CD4-positive, CD25-positive, alpha-beta regulatory T cell (primary cell): ENCODE results near the gene TMEM164. TPM values are rescaled to one million over a fixed set of nuclear protein-coding genes. Genes with fewer than 3 reads are reported as not detected.
A peak's percentile ranks its signal among the peaks of the same experiment; 100 is the strongest.

Source experiments
- ATAC-seq, 2 donors: fragments of 150-1000 bp; cut with Tn5 transposase; one replicate each; pipeline ENCODE4 v1.10.0; 2021; ENCODE audit warnings: low read depth in 2 of 2, moderate number of reproducible peaks in 2 of 2, moderate library complexity in 1 of 2
- DNase-seq, 3 donors: peaks; one replicate each; pipeline versions ENCODE4 v3.0.0 to v3.0.0-alpha.2; 2012 to 2022; ENCODE audit warnings: mixed read lengths in 1 of 3
- H3K27ac ChIP-seq: one replicate; pipeline ENCODE4 v1.7.0; 2013; ENCODE audit warnings: mild to moderate bottlenecking, low read length; ENCODE audit not compliant: insufficient read depth, poor library complexity, severe bottlenecking
- H3K27me3 ChIP-seq: one replicate; pipeline ENCODE4 v1.7.0; 2013; ENCODE audit warnings: low read length; ENCODE audit not compliant: control insufficient read depth, insufficient read depth
- H3K36me3 ChIP-seq: one replicate; pipeline ENCODE4 v1.7.0; 2013; ENCODE audit warnings: mild to moderate bottlenecking, low read length, moderate library complexity; ENCODE audit not compliant: control insufficient read depth, insufficient read depth
- H3K4me1 ChIP-seq: 2 replicates; pipeline ENCODE4 v1.7.0; 2013; ENCODE audit warnings: mild to moderate bottlenecking, low read length; ENCODE audit not compliant: insufficient read depth, control insufficient read depth, poor library complexity, severe bottlenecking
- H3K4me3 ChIP-seq: one replicate; pipeline ENCODE4 v1.7.0; 2013; ENCODE audit warnings: low read depth, mild to moderate bottlenecking, low read length, moderate library complexity
- H3K9me3 ChIP-seq, 2 experiments: 1 replicate in 1 of 2; 2 replicates in 1 of 2; pipeline ENCODE4 v1.7.0; 2013; ENCODE audit warnings: low read length in 2 of 2, mild to moderate bottlenecking in 1 of 2, moderate library complexity in 1 of 2; ENCODE audit not compliant: control insufficient read depth in 2 of 2
- H3K27ac Mint-ChIP-seq, 3 donors: one replicate each; pipeline ENCODE4 v1.8.0; 2020 to 2022; ENCODE audit warnings: mild to moderate bottlenecking in 3 of 3, mixed read lengths in 3 of 3, moderate library complexity in 2 of 3
- H3K27me3 Mint-ChIP-seq: one replicate; pipeline ENCODE4 v1.8.0; 2022; ENCODE audit warnings: mild to moderate bottlenecking, mixed read lengths
- H3K36me3 Mint-ChIP-seq: one replicate; pipeline ENCODE4 v1.8.0; 2020; ENCODE audit warnings: mixed read lengths
- H3K4me1 Mint-ChIP-seq, 4 donors: one replicate each; pipeline ENCODE4 v1.8.0; 2020 to 2022; ENCODE audit warnings: mixed read lengths in 4 of 4, mild to moderate bottlenecking in 1 of 4
- H3K4me3 Mint-ChIP-seq, 4 donors: one replicate each; pipeline ENCODE4 v1.8.0; 2020 to 2022; ENCODE audit warnings: mild to moderate bottlenecking in 4 of 4, mixed read lengths in 4 of 4, moderate library complexity in 3 of 4
- H3K9me3 Mint-ChIP-seq, 7 donors: one replicate each; pipeline ENCODE4 v1.8.0; 2020 to 2022; ENCODE audit warnings: mixed read lengths in 7 of 7, mild to moderate bottlenecking in 3 of 7, moderate library complexity in 2 of 7
- polyA plus RNA-seq, 4 donors: library from polyadenylated mRNA; unstranded; fragments of 300-500 nt; fragmentation: Illumina TruSeq; gene quantifications; one replicate each; pipeline ENCODE4 v1.2.3, GENCODE V29; 2021
- total RNA-seq: library from RNA; stranded (reverse); gene quantifications from one replicate; pipeline ENCODE4 v1.2.3, GENCODE V29; 2022

TMEM164 gene
- total and polyA plus RNA-seq, 5 donors from 2014 or later: 0.60 to 25.2 (median 1.0) TPM

GRCh38 chrX:110183314-110183713, 180.4 kb downstream of the TMEM164 start:
- no peaks in the 10 kb centered on the region for H3K27me3 ChIP-seq
- H3K9me3 ChIP-seq: no peaks in the 10 kb centered on the region
- no peaks in the 10 kb centered on the region for H3K4me1 ChIP-seq
- H3K36me3 ChIP-seq: no peaks in the 10 kb centered on the region
- Mint-ChIP-seq H3K27ac (no peak overlapping the region), H3K27me3 (no peaks in the 10 kb centered on the region), H3K36me3 (peaks cover 7% of the 10 kb centered on the region), H3K4me3 (peak overlapping the region in 1 of 4 donors; percentile 44), H3K9me3 (peaks cover 0 to 6% (median 0%) of the 10 kb centered on the region in 7 donors), H3K4me1 (peaks cover 8 to 40% (median 19%) of the 10 kb centered on the region in 4 donors)
- no peak overlapping the region for H3K27ac ChIP-seq
- H3K4me3 ChIP-seq: no peak overlapping the region
- DNase-seq (no peak), ATAC-seq (no peak)

GRCh38 chrX:110188701-110189558, 186.0 kb downstream of the TMEM164 start:
- Histone ChIP-seq H3K4me1 (peaks cover 8% of the 10 kb centered on the region), H3K4me3 (peak overlapping the region; percentile 55), H3K9me3 (no peaks in the 10 kb centered on the region), H3K27ac (no peak overlapping the region), H3K36me3 (peaks cover 5% of the 10 kb centered on the region), H3K27me3 (no peaks in the 10 kb centered on the region)
- H3K9me3 Mint-ChIP-seq: peaks cover 0 to 6% (median 0%) of the 10 kb centered on the region in 7 donors
- no peaks in the 10 kb centered on the region for H3K36me3 Mint-ChIP-seq
- ATAC-seq: peak; percentile 40 to 42
- peak overlapping the region; percentile 3 to 28 (median 18) for H3K4me3 Mint-ChIP-seq
- H3K4me1 Mint-ChIP-seq: peaks cover 18 to 36% (median 29%) of the 10 kb centered on the region in 4 donors
- peak in 1 of 3 donors; percentile 30 for DNase-seq
- no peaks in the 10 kb centered on the region for H3K27me3 Mint-ChIP-seq
- peak overlapping the region; percentile 1 to 86 (median 9) for H3K27ac Mint-ChIP-seq

- Histone ChIP-seq H3K4me1 (peaks cover 8% of the 10 kb centered on the region), H3K27ac (no peak overlapping the region), H3K36me3 (peaks cover 8% of the 10 kb centered on the region), H3K9me3 (no peaks in the 10 kb centered on the region), H3K27me3 (no peaks in the 10 kb centered on the region), H3K4me3 (no peak overlapping the region)
- ATAC-seq (no peak), DNase-seq (no peak)
- no peaks in the 10 kb centered on the region for H3K36me3 Mint-ChIP-seq
- no peaks in the 10 kb centered on the region for H3K9me3 Mint-ChIP-seq
- H3K27me3 Mint-ChIP-seq: no peaks in the 10 kb centered on the region
- peak overlapping the region in 2 of 3 donors; percentile 22 to 49 for H3K27ac Mint-ChIP-seq
- no peak overlapping the region for H3K4me3 Mint-ChIP-seq
- peaks cover 10 to 25% (median 17%) of the 10 kb centered on the region in 4 donors for H3K4me1 Mint-ChIP-seq
These were observed 189.6 kb downstream of the TMEM164 start for GRCh38 chrX:110192516-110192915.

- no peak for DNase-seq
- H3K4me1 ChIP-seq: no peaks in the 10 kb centered on the region
- Mint-ChIP-seq H3K4me1 (peaks cover 0 to 4% (median 0%) of the 10 kb centered on the region in 4 donors), H3K4me3 (no peak overlapping the region), H3K36me3 (no peaks in the 10 kb centered on the region), H3K27ac (no peak overlapping the region), H3K27me3 (no peaks in the 10 kb centered on the region), H3K9me3 (no peaks in the 10 kb centered on the region)
- H3K27ac ChIP-seq: no peak overlapping the region
- H3K36me3 ChIP-seq: peaks cover 25% of the 10 kb centered on the region
- ATAC-seq: no peak
- H3K9me3 ChIP-seq: no peaks in the 10 kb centered on the region
- H3K27me3 ChIP-seq: no peaks in the 10 kb centered on the region
- H3K4me3 ChIP-seq: no peak overlapping the region
These were observed 192.1 kb downstream of the TMEM164 start for GRCh38 chrX:110194977-110195376.

- H3K4me1 Mint-ChIP-seq: peaks cover 0 to 15% (median 13%) of the 10 kb centered on the region in 4 donors
- no peaks in the 10 kb centered on the region for H3K9me3 Mint-ChIP-seq
- H3K36me3 Mint-ChIP-seq: peaks cover 6% of the 10 kb centered on the region
These were observed 198.9 kb downstream of the TMEM164 start for GRCh38 chrX:110201799-110202198.

GRCh38 chrX:110204986-110205385, 202.1 kb downstream of the TMEM164 start:
- H3K36me3 ChIP-seq: peaks cover 20% of the 10 kb centered on the region
- no peaks in the 10 kb centered on the region for H3K27me3 ChIP-seq
- Mint-ChIP-seq H3K27me3 (no peaks in the 10 kb centered on the region), H3K4me3 (no peak overlapping the region), H3K4me1 (peaks cover 0 to 19% (median 15%) of the 10 kb centered on the region in 4 donors), H3K27ac (no peak overlapping the region), H3K36me3 (peaks cover 6% of the 10 kb centered on the region), H3K9me3 (no peaks in the 10 kb centered on the region)
- ATAC-seq (no peak), DNase-seq (no peak)
- H3K27ac ChIP-seq: no peak overlapping the region
- no peaks in the 10 kb centered on the region for H3K4me1 ChIP-seq
- no peaks in the 10 kb centered on the region for H3K9me3 ChIP-seq
- no peak overlapping the region for H3K4me3 ChIP-seq

More at GRCh38 chrX:110201799-110202198, 198.9 kb downstream of the TMEM164 start:
- Mint-ChIP-seq H3K27ac (no peak overlapping the region), H3K27me3 (no peaks in the 10 kb centered on the region), H3K4me3 (no peak overlapping the region)
- Histone ChIP-seq H3K4me1 (no peaks in the 10 kb centered on the region), H3K27ac (no peak overlapping the region), H3K9me3 (no peaks in the 10 kb centered on the region), H3K27me3 (no peaks in the 10 kb centered on the region), H3K4me3 (no peak overlapping the region), H3K36me3 (peaks cover 37% of the 10 kb centered on the region)
- ATAC-seq: no peak
- no peak for DNase-seq

GRCh38 chrX:110208092-110208491, 205.2 kb downstream of the TMEM164 start:
- Mint-ChIP-seq H3K27me3 (no peaks in the 10 kb centered on the region), H3K9me3 (no peaks in the 10 kb centered on the region), H3K27ac (no peak overlapping the region), H3K4me3 (no peak overlapping the region), H3K4me1 (peaks cover 0 to 16% (median 15%) of the 10 kb centered on the region in 4 donors), H3K36me3 (peaks cover 6% of the 10 kb centered on the region)
- DNase-seq (no peak), ATAC-seq (no peak)
- no peaks in the 10 kb centered on the region for H3K36me3 ChIP-seq
- no peak overlapping the region for H3K4me3 ChIP-seq
- H3K4me1 ChIP-seq: no peaks in the 10 kb centered on the region
- H3K27ac ChIP-seq: no peak overlapping the region
- no peaks in the 10 kb centered on the region for H3K27me3 ChIP-seq
- H3K9me3 ChIP-seq: no peaks in the 10 kb centered on the region
